ENCODE results near the gene ANK2. TPM values are rescaled to one million over a fixed set of nuclear protein-coding genes. Genes with fewer than 3 reads are reported as not detected.

The ANK2 gene
- total RNA-seq, 2 experiments from 2014 or later = 0.38 to 4.0 TPM

DNA sequence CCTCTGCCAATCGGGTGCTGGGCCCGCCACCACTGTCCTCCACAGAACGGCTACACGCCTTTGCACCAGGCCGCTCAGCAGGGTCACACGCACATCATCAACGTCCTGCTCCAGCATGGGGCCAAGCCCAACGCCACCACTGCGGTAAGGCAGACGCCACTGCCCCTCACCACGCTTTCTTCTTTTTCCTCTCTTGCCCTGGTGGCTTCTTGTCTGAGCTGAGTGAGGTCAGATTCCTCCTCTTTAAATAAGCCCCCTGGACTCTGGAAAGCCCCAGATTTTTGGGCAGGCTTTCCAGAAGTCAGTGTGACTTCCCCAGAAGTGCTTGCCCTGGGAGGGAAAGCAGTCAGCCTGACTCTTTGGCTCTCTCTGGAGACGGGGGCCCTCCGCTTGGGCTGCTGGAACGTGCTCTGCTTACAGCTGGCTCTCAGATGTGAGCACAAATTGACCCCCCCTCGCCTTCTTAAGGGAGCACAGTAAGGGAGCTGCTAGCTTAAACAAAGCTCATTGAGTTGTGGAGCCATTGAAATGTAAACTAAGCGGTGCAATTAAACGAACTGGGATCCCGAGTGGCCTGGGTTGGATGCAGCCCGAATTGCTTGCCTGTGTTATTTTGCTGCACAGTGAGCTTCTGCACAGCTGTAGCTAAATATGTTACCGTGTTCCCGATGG is 243.1 kb downstream of the ANK2 start:
- H2AFZ ChIP-seq (ENCODE audit: low read length) = no peak overlapping the region
- no peaks in the 10 kb centered on the region for H4K20me1 ChIP-seq (ENCODE audit: insufficient read depth, low read length)
- ChIA-PET POLR2A (interaction anchor here (0.6 to 0.9 kb wide), 4 partner anchors 9 to 1500 kb away, joined by 3 to 4 read pairs (median 4); no protein-coding TSS in a partner anchor), CTCF (ENCODE audit: unreplicated experiment) (no interaction called here)
- no peaks in the 10 kb centered on the region for H3K9me3 ChIP-seq (ENCODE audit: low read length)
- no peak for TF ChIP-seq EZH2phosphoT487 (IDR thresholded peaks at IDR 0.05; ENCODE audit: borderline replicate concordance, low read depth, low read length)
- TF ChIP-seq, protein P1, sequence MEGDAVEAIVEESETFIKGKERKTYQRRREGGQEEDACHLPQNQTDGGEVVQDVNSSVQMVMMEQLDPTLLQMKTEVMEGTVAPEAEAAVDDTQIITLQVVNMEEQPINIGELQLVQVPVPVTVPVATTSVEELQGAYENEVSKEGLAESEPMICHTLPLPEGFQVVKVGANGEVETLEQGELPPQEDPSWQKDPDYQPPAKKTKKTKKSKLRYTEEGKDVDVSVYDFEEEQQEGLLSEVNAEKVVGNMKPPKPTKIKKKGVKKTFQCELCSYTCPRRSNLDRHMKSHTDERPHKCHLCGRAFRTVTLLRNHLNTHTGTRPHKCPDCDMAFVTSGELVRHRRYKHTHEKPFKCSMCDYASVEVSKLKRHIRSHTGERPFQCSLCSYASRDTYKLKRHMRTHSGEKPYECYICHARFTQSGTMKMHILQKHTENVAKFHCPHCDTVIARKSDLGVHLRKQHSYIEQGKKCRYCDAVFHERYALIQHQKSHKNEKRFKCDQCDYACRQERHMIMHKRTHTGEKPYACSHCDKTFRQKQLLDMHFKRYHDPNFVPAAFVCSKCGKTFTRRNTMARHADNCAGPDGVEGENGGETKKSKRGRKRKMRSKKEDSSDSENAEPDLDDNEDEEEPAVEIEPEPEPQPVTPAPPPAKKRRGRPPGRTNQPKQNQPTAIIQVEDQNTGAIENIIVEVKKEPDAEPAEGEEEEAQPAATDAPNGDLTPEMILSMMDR (conservative IDR thresholded peaks at IDR 0.05; ENCODE audit: low read length) = no peak
- no peak overlapping the region for H3K4me2 ChIP-seq (ENCODE audit: low read length)
- no peak overlapping the region for H3K27ac ChIP-seq (ENCODE audit: low read depth, low read length, poor library complexity, severe bottlenecking)
- intact Hi-C loops (cut with micrococcal nuclease; ENCODE audit: unreplicated experiment) = no loop called here
- no peak for DNase-seq (ENCODE audit: low spot score)
- H3K4me1 ChIP-seq (ENCODE audit: insufficient read depth, low read length, poor library complexity, severe bottlenecking) = no peaks in the 10 kb centered on the region
- H3K4me3 ChIP-seq (ENCODE audit: low read depth, low read length, poor library complexity, severe bottlenecking) = no peak overlapping the region
- no peaks in the 10 kb centered on the region for H3K36me3 ChIP-seq (ENCODE audit: insufficient read depth, low read length)
- no TSS peak for BruUV-seq (replicated peaks)
- H3K9me2 ChIP-seq (ENCODE audit: insufficient read depth, low read length) = no peaks in the 10 kb centered on the region
- H3K79me2 ChIP-seq (ENCODE audit: insufficient read depth, low read depth, low read length) = no peaks in the 10 kb centered on the region

DNA sequence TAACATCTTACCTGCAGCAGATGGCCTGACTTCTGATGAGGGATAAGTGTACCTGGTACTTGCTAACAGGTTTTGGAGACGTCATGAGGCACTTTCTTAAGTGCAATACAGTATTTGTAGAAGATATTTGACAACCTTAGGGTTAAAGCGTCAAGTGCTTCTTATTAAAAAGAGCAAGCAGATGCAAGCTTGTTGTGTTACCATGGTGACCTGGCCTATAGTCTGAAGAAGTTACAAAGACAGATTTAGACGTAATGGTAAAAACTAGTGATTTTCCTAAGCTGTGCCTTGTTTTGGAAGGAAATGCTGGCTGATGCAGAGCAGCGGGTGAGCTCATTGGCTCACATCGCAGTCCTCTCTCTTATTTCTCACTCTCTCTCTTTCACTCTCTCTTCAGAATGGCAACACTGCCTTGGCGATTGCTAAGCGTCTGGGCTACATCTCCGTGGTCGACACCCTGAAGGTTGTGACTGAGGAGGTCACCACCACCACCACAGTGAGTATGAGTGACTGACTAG is 243.6 kb downstream of the ANK2 start:
- Histone ChIP-seq H3K9me3 (ENCODE audit: low read length) (no peaks in the 10 kb centered on the region), H3K36me3 (ENCODE audit: insufficient read depth, low read length) (no peaks in the 10 kb centered on the region), H3K4me1 (ENCODE audit: insufficient read depth, low read length, poor library complexity, severe bottlenecking) (no peaks in the 10 kb centered on the region), H2AFZ (ENCODE audit: low read length) (no peak overlapping the region), H3K9me2 (ENCODE audit: insufficient read depth, low read length) (no peaks in the 10 kb centered on the region), H3K4me3 (ENCODE audit: low read depth, low read length, poor library complexity, severe bottlenecking) (no peak overlapping the region), H4K20me1 (ENCODE audit: insufficient read depth, low read length) (no peaks in the 10 kb centered on the region), H3K4me2 (ENCODE audit: low read length) (no peak overlapping the region), H3K79me2 (ENCODE audit: insufficient read depth, low read depth, low read length) (no peaks in the 10 kb centered on the region), H3K27ac (ENCODE audit: low read depth, low read length, poor library complexity, severe bottlenecking) (no peak overlapping the region)
- intact Hi-C loops (cut with micrococcal nuclease; ENCODE audit: unreplicated experiment) = no loop called here
- DNase-seq (ENCODE audit: low spot score) = no peak
- ChIA-PET CTCF (ENCODE audit: unreplicated experiment) (no interaction called here), POLR2A (interaction anchor here (0.6 to 0.9 kb wide), 2 partner anchors 38 to 305 kb away, joined by 3 to 4 read pairs; no protein-coding TSS in a partner anchor)
- no TSS peak for BruUV-seq (replicated peaks)
- TF ChIP-seq, protein P1 (conservative IDR thresholded peaks at IDR 0.05; ENCODE audit: low read length) = no peak
- TF ChIP-seq EZH2phosphoT487 (IDR thresholded peaks at IDR 0.05; ENCODE audit: borderline replicate concordance, low read depth, low read length) = no peak

DNA sequence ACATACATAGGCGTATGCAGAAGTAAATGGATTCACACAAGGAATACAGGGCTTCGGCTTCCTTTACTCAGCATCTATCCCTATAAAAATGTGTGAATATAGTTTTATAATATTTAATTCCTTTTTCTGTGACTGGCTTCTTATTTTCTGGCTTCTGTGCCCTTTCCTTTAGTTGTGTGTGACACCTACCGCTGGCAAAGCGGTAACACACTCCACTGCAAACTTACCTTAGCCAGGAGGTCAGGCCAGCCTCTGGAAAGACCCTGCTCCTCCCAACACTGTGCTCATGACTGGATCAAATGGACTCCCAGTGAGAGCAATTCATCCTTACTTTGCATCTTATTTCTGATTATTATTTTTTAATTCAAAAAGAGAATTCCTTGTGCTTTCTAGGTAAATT is 244.2 kb downstream of the ANK2 start:
- no peak overlapping the region for H2AFZ ChIP-seq (ENCODE audit: low read length)
- H3K9me2 ChIP-seq (ENCODE audit: insufficient read depth, low read length) = no peaks in the 10 kb centered on the region
- intact Hi-C loops (cut with micrococcal nuclease; ENCODE audit: unreplicated experiment) = no loop called here
- H3K4me2 ChIP-seq (ENCODE audit: low read length) = no peak overlapping the region
- no peaks in the 10 kb centered on the region for H3K36me3 ChIP-seq (ENCODE audit: insufficient read depth, low read length)
- TF ChIP-seq, protein P1 (conservative IDR thresholded peaks at IDR 0.05; ENCODE audit: low read length) = no peak
- TF ChIP-seq EZH2phosphoT487 (IDR thresholded peaks at IDR 0.05; ENCODE audit: borderline replicate concordance, low read depth, low read length) = no peak
- H3K4me1 ChIP-seq (ENCODE audit: insufficient read depth, low read length, poor library complexity, severe bottlenecking) = no peaks in the 10 kb centered on the region
- ChIA-PET POLR2A (interaction anchor here (0.9 kb wide), 1 partner anchor 37 kb away, joined by 4 read pairs; no protein-coding TSS in a partner anchor), CTCF (ENCODE audit: unreplicated experiment) (no interaction called here)
- no peak overlapping the region for H3K27ac ChIP-seq (ENCODE audit: low read depth, low read length, poor library complexity, severe bottlenecking)
- H3K79me2 ChIP-seq (ENCODE audit: insufficient read depth, low read depth, low read length) = no peaks in the 10 kb centered on the region
- BruUV-seq (replicated peaks) = no TSS peak
- no peak for DNase-seq (ENCODE audit: low spot score)
- no peaks in the 10 kb centered on the region for H3K9me3 ChIP-seq (ENCODE audit: low read length)
- no peak overlapping the region for H3K4me3 ChIP-seq (ENCODE audit: low read depth, low read length, poor library complexity, severe bottlenecking)
- no peaks in the 10 kb centered on the region for H4K20me1 ChIP-seq (ENCODE audit: insufficient read depth, low read length)
